HG02938 (cell line): Measurements from ENCODE around the gene RABL3.
A peak's percentile ranks its signal among the peaks of the same experiment; 100 is the strongest.
"Not testable (repeated sequence)": the region's sequence is repeated elsewhere in the genome, so short reads cannot be mapped to it uniquely, and the experiment has no call there.

Experiments
- ATAC-seq: cut with Tn5 transposase; IDR thresholded peaks from one replicate; pipeline ENCODE4 v1.9.1; 2021; ENCODE audit warnings: mild to moderate bottlenecking, moderate library complexity; ENCODE audit not compliant: unreplicated experiment

Gene RABL3

GRCh38 chr3:120684896-120685295 is 57.4 kb downstream of the RABL3 start:
- ATAC-seq = no peak

GRCh38 chr3:120683671-120684301 is 58.5 kb downstream of the RABL3 start:
- no peak for ATAC-seq

- no peak for ATAC-seq
Observed at GRCh38 chr3:120683213-120683612, 59.1 kb downstream of the RABL3 start.

- no peak for ATAC-seq
Observed at GRCh38 chr3:120682095-120682681, 60.1 kb downstream of the RABL3 start, which contains the start of gene HGD. TSS of gene HGD (minus strand) at chr3:120682239. CDS start at chr3:120682111, 128 bp downstream.

- ATAC-seq = no peak
Observed at GRCh38 chr3:120681506-120682038, 60.7 kb downstream of the RABL3 start.

- no peak for ATAC-seq
Observed at GRCh38 chr3:120681018-120681417, 61.3 kb downstream of the RABL3 start.

GRCh38 chr3:120680193-120680894 is 62.0 kb downstream of the RABL3 start:
- no peak for ATAC-seq

GRCh38 chr3:120678984-120679383 is 63.3 kb downstream of the RABL3 start:
- no peak for ATAC-seq

- peak; percentile 90 for ATAC-seq
Observed at GRCh38 chr3:120678331-120678947, 63.9 kb downstream of the RABL3 start.

- not testable (repeated sequence) for ATAC-seq
Observed at GRCh38 chr3:120677193-120677592, 65.1 kb downstream of the RABL3 start.

- no peak for ATAC-seq
Observed at GRCh38 chr3:120673116-120673515, 69.2 kb downstream of the RABL3 start.

GRCh38 chr3:120670576-120670975 is 71.7 kb downstream of the RABL3 start:
- no peak for ATAC-seq

- no peak for ATAC-seq
Observed at GRCh38 chr3:120664926-120665325, 77.4 kb downstream of the RABL3 start.

- ATAC-seq = no peak
Observed at GRCh38 chr3:120661945-120662344, 80.4 kb downstream of the RABL3 start.

- ATAC-seq = no peak
Observed at GRCh38 chr3:120661106-120661905, 81.0 kb downstream of the RABL3 start.

GRCh38 chr3:120659834-120660233 is 82.5 kb downstream of the RABL3 start:
- ATAC-seq = no peak

- ATAC-seq = no peak
Observed at GRCh38 chr3:120659285-120659684, 83.0 kb downstream of the RABL3 start.

- ATAC-seq = no peak
Observed at GRCh38 chr3:120652896-120653545, 89.3 kb downstream of the RABL3 start.

- ATAC-seq = no peak
Observed at GRCh38 chr3:120652281-120652680, 90.0 kb downstream of the RABL3 start.

- no peak for ATAC-seq
Observed at GRCh38 chr3:120650311-120650710, 92.0 kb downstream of the RABL3 start.
